A673 (cell line): ENCODE measurements around the gene INSR. TPM values are rescaled to one million over a fixed set of nuclear protein-coding genes. Genes with fewer than 3 reads are reported as not detected.

Source experiments
- BruUV-seq: library from RNA; stranded (reverse); fragments of 400-500 nt; replicated peaks from 2 replicates; lab custom pipeline; 2021; lab: Mats Ljungman, UMichigan
- CTCF ChIA-PET: fragments of 300-600 bp; sonication (Branson Sonifier 250); formaldehyde crosslinking; loops from one replicate; lab custom pipeline; 2022; ENCODE audit warnings: antibody characterized with exemption; lab: Charles Lee
- POLR2A ChIA-PET: fragments of 300-600 bp; sonication (Branson Sonifier 250); formaldehyde crosslinking; loops from one replicate; lab custom pipeline; 2022; ENCODE audit warnings: antibody characterized with exemption; ENCODE audit not compliant: low non-redundant PET; lab: Charles Lee
- DNase-seq: peaks from one replicate; pipeline ENCODE4 v3.0.0-alpha.2; 2015; ENCODE audit warnings: low spot score
- H3K27ac ChIP-seq: fragments of 200-600 bp; sonication (generic); 2 replicates; pipeline ENCODE4 v1.5.1; 2016; ENCODE audit warnings: mixed run types, low read depth, mild to moderate bottlenecking, mixed read lengths, antibody characterized with exemption, low read length; ENCODE audit not compliant: poor library complexity, severe bottlenecking
- H3K27me3 ChIP-seq: fragments of 200-600 bp; sonication (generic); replicated peaks from 2 replicates; pipeline ENCODE4 v1.6.1; 2017; ENCODE audit warnings: mixed run types, low read depth, mild to moderate bottlenecking, mixed read lengths, antibody characterized with exemption, low read length; ENCODE audit not compliant: insufficient read depth, poor library complexity
- H3K36me3 ChIP-seq: fragments of 200-600 bp; sonication (generic); 2 replicates; pipeline ENCODE4 v1.6.1; 2016; ENCODE audit warnings: mixed run types, mild to moderate bottlenecking, mixed read lengths, antibody characterized with exemption, low read length; ENCODE audit not compliant: insufficient read depth, poor library complexity, severe bottlenecking
- H3K4me1 ChIP-seq: fragments of 200-600 bp; sonication (generic); 2 replicates; pipeline ENCODE4 v1.6.1; 2017; ENCODE audit warnings: mixed run types, mild to moderate bottlenecking, mixed read lengths, antibody characterized with exemption, low read length; ENCODE audit not compliant: insufficient read depth, poor library complexity, severe bottlenecking
- H3K4me3 ChIP-seq: fragments of 200-600 bp; sonication (generic); 2 replicates; pipeline ENCODE4 v1.5.1; 2016; ENCODE audit warnings: low read depth, mixed run types, mild to moderate bottlenecking, mixed read lengths, low read length; ENCODE audit not compliant: poor library complexity, severe bottlenecking
- H3K9me3 ChIP-seq: fragments of 200-600 bp; sonication (generic); 2 replicates; pipeline ENCODE4 v1.6.1; 2016; ENCODE audit warnings: mixed run types, low read depth, mild to moderate bottlenecking, mixed read lengths, antibody characterized with exemption, low read length; ENCODE audit not compliant: poor library complexity, severe bottlenecking
- CTCF ChIP-seq: fragments of 300-800, 200-600 bp; sonication (generic); conservative IDR thresholded peaks from 2 replicates; pipeline ENCODE4 v1.5.1; 2017; ENCODE audit warnings: low read depth, mild to moderate bottlenecking, antibody characterized with exemption, low read length, moderate library complexity, mixed read lengths
- EZH2 ChIP-seq: fragments of 200-600 bp; sonication (generic); IDR thresholded peaks from 2 replicates; pipeline ENCODE4 v1.6.1; 2017; ENCODE audit warnings: borderline replicate concordance, low read depth, mild to moderate bottlenecking, mixed read lengths, antibody characterized with exemption, low read length; ENCODE audit not compliant: poor library complexity, severe bottlenecking
- intact Hi-C: fragments of 100-400 bp; cut with micrococcal nuclease; formaldehyde crosslinking; loops from one replicate; pipeline ENCODE4 v1.10.0; 2022; ENCODE audit not compliant: unreplicated experiment
- total RNA-seq: library from RNA; stranded (reverse); gene quantifications from 2 replicates; pipeline ENCODE4 v1.2.3, GENCODE V29; 2021

Gene INSR
- total RNA-seq, 1 experiment from 2014 or later = 12.9 TPM

- Histone ChIP-seq H3K36me3 (no peaks in the 10 kb centered on the region), H3K27me3 (no peaks in the 10 kb centered on the region), H3K4me3 (no peak overlapping the region), H3K4me1 (no peaks in the 10 kb centered on the region), H3K27ac (no peak overlapping the region), H3K9me3 (no peaks in the 10 kb centered on the region)
- POLR2A ChIA-PET = no interaction called here
- BruUV-seq = no TSS peak
- no peak for DNase-seq
- intact Hi-C loops = no loop called here
- CTCF ChIA-PET = no interaction called here
- TF ChIP-seq CTCF (no peak), EZH2 (no peak)
These were observed 69.2 kb downstream of the INSR start for GRCh38 chr19:7224995-7225394.

- POLR2A ChIA-PET = no interaction called here
- Histone ChIP-seq H3K4me1 (no peaks in the 10 kb centered on the region), H3K27me3 (no peaks in the 10 kb centered on the region), H3K9me3 (no peaks in the 10 kb centered on the region), H3K36me3 (no peaks in the 10 kb centered on the region), H3K27ac (no peak overlapping the region), H3K4me3 (no peak overlapping the region)
- intact Hi-C loops = no loop called here
- CTCF ChIA-PET = no interaction called here
- TF ChIP-seq EZH2 (no peak), CTCF (no peak)
- DNase-seq = no peak
- no TSS peak for BruUV-seq
These were observed 70.0 kb downstream of the INSR start for GRCh38 chr19:7224209-7224686.

GRCh38 chr19:7223429-7223828, 70.8 kb downstream of the INSR start:
- H3K9me3 ChIP-seq = no peaks in the 10 kb centered on the region
- ChIA-PET CTCF (no interaction called here), POLR2A (no interaction called here)
- H3K4me1 ChIP-seq = no peaks in the 10 kb centered on the region
- no peak for DNase-seq
- no peak overlapping the region for H3K27ac ChIP-seq
- no peak for TF ChIP-seq CTCF
- no peak for TF ChIP-seq EZH2
- no peaks in the 10 kb centered on the region for H3K27me3 ChIP-seq
- no peak overlapping the region for H3K4me3 ChIP-seq
- intact Hi-C loops = no loop called here
- no peaks in the 10 kb centered on the region for H3K36me3 ChIP-seq
- BruUV-seq = no TSS peak
